DOHH2 (cell line): ENCODE data around the gene PPFIA2.

ENCODE experiments used
- H3F3A ChIP-seq: fragments of 200-600 bp; sonication (generic), shearing (Covaris generic); 2 replicates; pipeline ENCODE4 v1.6.0; 2016; ENCODE audit warnings: antibody characterized with exemption, mild to moderate bottlenecking; ENCODE audit not compliant: control insufficient read depth, insufficient read depth
- H3K27ac ChIP-seq: fragments of 200-600 bp; sonication (generic); 2 replicates; pipeline ENCODE4 v1.5.1; 2014; ENCODE audit warnings: low read depth, mild to moderate bottlenecking, low read length, moderate library complexity
- H3K27me3 ChIP-seq: fragments of 200-600 bp; sonication (generic); 2 replicates; pipeline ENCODE4 v1.6.1; 2014; ENCODE audit warnings: mild to moderate bottlenecking, low read length, mixed read lengths; ENCODE audit not compliant: control insufficient read depth
- H3K36me3 ChIP-seq: fragments of 200-600 bp; sonication (generic); 2 replicates; pipeline ENCODE4 v1.6.1; 2014; ENCODE audit warnings: mild to moderate bottlenecking, low read length, moderate library complexity, mixed read lengths; ENCODE audit not compliant: control insufficient read depth
- H3K4me1 ChIP-seq: fragments of 200-600 bp; sonication (generic); 2 replicates; pipeline ENCODE4 v1.6.1; 2014; ENCODE audit warnings: mild to moderate bottlenecking, low read length, mixed read lengths; ENCODE audit not compliant: control insufficient read depth
- H3K4me2 ChIP-seq: fragments of 200-600 bp; sonication (generic); 2 replicates; pipeline ENCODE4 v1.6.0; 2014; ENCODE audit warnings: mild to moderate bottlenecking, low read length, moderate library complexity
- H3K4me3 ChIP-seq: fragments of 200-600 bp; sonication (generic); 2 replicates; pipeline ENCODE4 v1.5.1; 2014; ENCODE audit warnings: mild to moderate bottlenecking, low read length, mixed read lengths
- H3K79me2 ChIP-seq: fragments of 200-600 bp; sonication (generic); 2 replicates; pipeline ENCODE4 v1.6.1; 2014; ENCODE audit warnings: mild to moderate bottlenecking, low read length, mixed read lengths; ENCODE audit not compliant: control insufficient read depth
- H3K9me2 ChIP-seq: fragments of 200-600 bp; sonication (generic); replicated peaks from 2 replicates; pipeline ENCODE4 v1.6.1; 2014; ENCODE audit warnings: mild to moderate bottlenecking, low read length, mixed read lengths; ENCODE audit not compliant: control insufficient read depth
- H3K9me3 ChIP-seq: fragments of 200-600 bp; sonication (generic); 2 replicates; pipeline ENCODE4 v1.6.1; 2014; ENCODE audit warnings: antibody characterized with exemption, low read length, mixed read lengths; ENCODE audit not compliant: control insufficient read depth, insufficient read depth
- H4K20me1 ChIP-seq: fragments of 200-600 bp; sonication (generic); 2 replicates; pipeline ENCODE4 v1.6.0; 2014; ENCODE audit warnings: low read depth, mild to moderate bottlenecking, antibody characterized with exemption, low read length, moderate library complexity; ENCODE audit not compliant: control insufficient read depth, insufficient read depth
- CTCF ChIP-seq: fragments of 200-600 bp; sonication (generic); IDR thresholded peaks from one replicate; pipeline ENCODE4 v1.5.1; 2014; ENCODE audit warnings: antibody characterized with exemption, mild to moderate bottlenecking, low read depth, low read length; ENCODE audit not compliant: poor library complexity, severe bottlenecking
- EZH2phosphoT487 ChIP-seq: fragments of 200-600 bp; sonication (generic); IDR thresholded peaks from 2 replicates; pipeline ENCODE4 v1.6.1; 2017; ENCODE audit warnings: borderline replicate concordance, mild to moderate bottlenecking, antibody characterized with exemption, low read length, moderate library complexity, mixed read lengths

PPFIA2 gene

GRCh38 chr12:81381951-81382350, 377.2 kb downstream of the PPFIA2 start:
- no peaks in the 10 kb centered on the region; the same call in 1 of the 2 replicates for H3K9me2 ChIP-seq
- H3K36me3 ChIP-seq: no peaks in the 10 kb centered on the region
- H3K4me1 ChIP-seq: no peaks in the 10 kb centered on the region
- no peaks in the 10 kb centered on the region for H4K20me1 ChIP-seq
- TF ChIP-seq EZH2phosphoT487 (no peak), CTCF (no peak)
- no peaks in the 10 kb centered on the region for H3K79me2 ChIP-seq
- no peak overlapping the region for H3K27ac ChIP-seq
- H3K4me2 ChIP-seq: no peak overlapping the region
- no peak overlapping the region for H3K4me3 ChIP-seq
- no peaks in the 10 kb centered on the region for H3K27me3 ChIP-seq
- no peaks in the 10 kb centered on the region for H3K9me3 ChIP-seq
- no peaks in the 10 kb centered on the region for H3F3A ChIP-seq

- Histone ChIP-seq H3K9me3 (no peaks in the 10 kb centered on the region), H3F3A (no peaks in the 10 kb centered on the region), H3K4me1 (no peaks in the 10 kb centered on the region), H3K4me2 (no peak overlapping the region), H3K36me3 (no peaks in the 10 kb centered on the region), H4K20me1 (no peaks in the 10 kb centered on the region), H3K27me3 (no peaks in the 10 kb centered on the region), H3K79me2 (no peaks in the 10 kb centered on the region), H3K9me2 (no peaks in the 10 kb centered on the region; the same call in 1 of the 2 replicates), H3K27ac (no peak overlapping the region), H3K4me3 (no peak overlapping the region)
- TF ChIP-seq EZH2phosphoT487 (no peak), CTCF (no peak)
Observed at GRCh38 chr12:81378601-81379285, 380.4 kb downstream of the PPFIA2 start.

- Histone ChIP-seq H3K4me2 (no peak overlapping the region), H4K20me1 (no peaks in the 10 kb centered on the region), H3K27me3 (no peaks in the 10 kb centered on the region), H3K9me3 (no peaks in the 10 kb centered on the region), H3K4me1 (no peaks in the 10 kb centered on the region), H3K79me2 (no peaks in the 10 kb centered on the region), H3F3A (no peaks in the 10 kb centered on the region), H3K9me2 (no peaks in the 10 kb centered on the region; the same call in 1 of the 2 replicates), H3K36me3 (no peaks in the 10 kb centered on the region), H3K27ac (no peak overlapping the region), H3K4me3 (no peak overlapping the region)
- no peak for TF ChIP-seq CTCF
- TF ChIP-seq EZH2phosphoT487: no peak
Observed at GRCh38 chr12:81377771-81378170, 381.4 kb downstream of the PPFIA2 start.
